GM12892 (cell line): ENCODE data around the gene DNM3.

Experiments used
- POLR2A ChIP-seq: IDR thresholded peaks from 2 replicates; pipeline ENCODE4 v1.6.1; 2011; ENCODE audit warnings: low read depth, low read length, control low read depth
- POLR2AphosphoS5 ChIP-seq: IDR thresholded peaks from 2 replicates; pipeline ENCODE4 v1.6.1; 2011; ENCODE audit warnings: low read depth, low read length, control low read depth

DNA sequence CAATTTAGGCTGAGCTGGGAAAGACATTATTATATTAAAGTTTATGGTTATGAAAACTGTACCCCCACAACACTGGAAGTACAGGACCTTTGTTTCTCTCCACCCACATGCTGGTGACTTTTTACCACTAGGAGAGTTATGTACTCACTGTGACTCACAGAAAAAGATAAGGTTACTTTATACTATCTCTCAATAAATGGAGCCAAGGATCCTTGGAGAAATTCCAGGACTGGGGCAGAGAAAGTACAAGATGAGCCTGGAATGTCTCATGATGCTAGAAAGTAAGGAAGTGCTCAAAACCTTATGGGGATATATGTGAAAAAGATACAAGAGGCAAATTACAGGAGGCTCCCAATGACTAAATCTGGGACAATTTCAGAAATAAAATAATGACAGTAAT, 515.3 kb downstream of the DNM3 start:
- no peak for TF ChIP-seq POLR2AphosphoS5
- no peak for TF ChIP-seq POLR2A
